SK-N-SH (cell line): ENCODE results near the gene CLC. TPM values are rescaled to one million over a fixed set of nuclear protein-coding genes. Genes with fewer than 3 reads are reported as not detected.

ENCODE experiments used
- CTCF ChIA-PET: fragments of 300-600, 350-600 bp; formaldehyde crosslinking; extraction: SDS; loops from one replicate; lab custom pipeline; 2021; lab: Yijun Ruan, JAX
- POLR2A ChIA-PET: fragments of 350-600 bp; sonication (Branson Sonifier 250); formaldehyde crosslinking; extraction: SDS; loops from one replicate; lab custom pipeline; 2020; ENCODE audit warnings: antibody characterized with exemption, inconsistent platforms; lab: Yijun Ruan, JAX
- DNase-seq: peaks from one replicate; pipeline ENCODE4 v3.0.0; 2012
- H2AFZ ChIP-seq: fragments of 200-600 bp; sonication (generic); 2 replicates; pipeline ENCODE4 v1.8.1; 2016; ENCODE audit warnings: antibody characterized with exemption, mild to moderate bottlenecking, low read depth
- H3F3A ChIP-seq: fragments of 200-600 bp; sonication (generic); replicated peaks from 2 replicates; pipeline ENCODE3; 2016; ENCODE audit warnings: antibody characterized with exemption, mild to moderate bottlenecking; ENCODE audit not compliant: insufficient read depth
- H3K27ac ChIP-seq, 2 experiments: fragments of 200-500 bp in 1 of 2; fragments of 200-600 bp in 1 of 2; sonication (Bioruptor generic) in 1 of 2; sonication (generic), shearing (Covaris generic) in 1 of 2; 2 replicates each; pipeline versions ENCODE4 v1.5.1 to v1.6.1; 2014 to 2016; ENCODE audit warnings: low read depth in 2 of 2, inconsistent platforms in 1 of 2, low read length in 1 of 2, mild to moderate bottlenecking in 1 of 2, mixed read lengths in 1 of 2
- H3K27me3 ChIP-seq: fragments of 200-600 bp; sonication (generic), shearing (Covaris generic); 2 replicates; pipeline ENCODE4 v1.6.1; 2016; ENCODE audit warnings: mixed run types; ENCODE audit not compliant: insufficient read depth
- H3K36me3 ChIP-seq, 2 experiments: fragments of 200-500 bp in 1 of 2; fragments of 200-600 bp in 1 of 2; sonication (Bioruptor generic) in 1 of 2; sonication (generic) in 1 of 2; replicated peaks in 1 of 2; 2 replicates each; pipeline versions ENCODE3 to v1.5.1; 2014 to 2016; ENCODE audit warnings: low read length in 1 of 2, mild to moderate bottlenecking in 1 of 2; ENCODE audit not compliant: insufficient read depth in 2 of 2, control insufficient read depth in 1 of 2
- H3K4me1 ChIP-seq, 2 experiments: fragments of 200-500 bp in 1 of 2; fragments of 200-600 bp in 1 of 2; sonication (Bioruptor generic) in 1 of 2; sonication (generic), shearing (Covaris generic) in 1 of 2; 2 replicates each; pipeline versions ENCODE4 v1.5.1 to v1.6.1; 2014 to 2016; ENCODE audit warnings: low read depth in 1 of 2, low read length in 1 of 2, mixed run types in 1 of 2; ENCODE audit not compliant: insufficient read depth in 2 of 2, control insufficient read depth in 1 of 2
- H3K4me2 ChIP-seq: fragments of 200-600 bp; sonication (generic), shearing (Covaris generic); 2 replicates; pipeline ENCODE4 v1.6.1; 2017; ENCODE audit warnings: mixed run types
- H3K4me3 ChIP-seq, 2 experiments: fragments of 200-500 bp in 1 of 2; fragments of 200-600 bp in 1 of 2; sonication (Bioruptor generic) in 1 of 2; sonication (generic), shearing (Covaris generic) in 1 of 2; 2 replicates each; pipeline versions ENCODE4 v1.5.1 to v1.8.1; 2014 to 2016; ENCODE audit warnings: low read depth in 2 of 2, inconsistent platforms in 1 of 2, low read length in 1 of 2, mild to moderate bottlenecking in 1 of 2, mixed read lengths in 1 of 2, moderate library complexity in 1 of 2
- H3K79me2 ChIP-seq: fragments of 200-600 bp; sonication (generic); 2 replicates; pipeline ENCODE4 v1.8.1; 2017; ENCODE audit warnings: mild to moderate bottlenecking; ENCODE audit not compliant: insufficient read depth
- H3K9ac ChIP-seq: fragments of 200-600 bp; sonication (generic); 2 replicates; pipeline ENCODE4 v1.6.1; 2017; ENCODE audit warnings: mixed run types
- H3K9me2 ChIP-seq: fragments of 200-600 bp; sonication (generic); 2 replicates; pipeline ENCODE4 v1.6.1; 2017; ENCODE audit warnings: mixed run types
- H3K9me3 ChIP-seq: fragments of 200-600 bp; sonication (generic); 2 replicates; pipeline ENCODE4 v1.6.1; 2017; ENCODE audit warnings: mixed run types, mild to moderate bottlenecking, moderate library complexity
- H4K20me1 ChIP-seq: fragments of 200-600 bp; sonication (generic); 2 replicates; pipeline ENCODE4 v1.6.1; 2017; ENCODE audit warnings: mild to moderate bottlenecking, mixed run types; ENCODE audit not compliant: insufficient read depth
- CHD2 ChIP-seq: fragments of 150-350 bp; IDR thresholded peaks from 2 replicates; pipeline ENCODE4 v1.6.1; 2018; ENCODE audit warnings: low read length; ENCODE audit not compliant: partially characterized antibody
- EZH2phosphoT487 ChIP-seq: fragments of 200-600 bp; sonication (generic); IDR thresholded peaks from 2 replicates; pipeline ENCODE4 v1.6.1; 2017; ENCODE audit warnings: low read depth, mixed run types, mild to moderate bottlenecking, antibody characterized with exemption, moderate library complexity, borderline replicate concordance
- FOXJ3 ChIP-seq: sonication (generic); formaldehyde crosslinking; IDR thresholded peaks from 2 replicates; pipeline ENCODE4 v1.5.1; 2020; ENCODE audit warnings: mild to moderate bottlenecking, missing genetic modification reagents
- GABPA ChIP-seq: IDR thresholded peaks from 2 replicates; pipeline ENCODE4 v1.4.0; 2012; ENCODE audit warnings: low read depth, mild to moderate bottlenecking
- GATA2 ChIP-seq: sonication (generic); formaldehyde crosslinking; IDR thresholded peaks from 2 replicates; pipeline ENCODE4 v1.5.0; 2020; ENCODE audit warnings: mild to moderate bottlenecking, missing genetic modification reagents
- IRF3 ChIP-seq: fragments of 150-350 bp; IDR thresholded peaks from 2 replicates; pipeline ENCODE4 v1.6.1; 2016; ENCODE audit warnings: mild to moderate bottlenecking, low read depth, low read length
- MAX ChIP-seq: IDR thresholded peaks from 2 replicates; pipeline ENCODE4 v1.4.0; 2012; ENCODE audit warnings: low read depth
- MEF2A ChIP-seq: IDR thresholded peaks from 2 replicates; pipeline ENCODE4 v1.4.0; 2012; ENCODE audit warnings: low read depth, borderline replicate concordance
- MXI1 ChIP-seq: IDR thresholded peaks from 2 replicates; pipeline ENCODE4 v1.6.1; 2012; ENCODE audit warnings: mild to moderate bottlenecking, low read depth, low read length, improper control_type of control experiment
- PBX3 ChIP-seq: IDR thresholded peaks from 2 replicates; pipeline ENCODE4; 2012
- RAD21 ChIP-seq: IDR thresholded peaks from 2 replicates; pipeline ENCODE4 v1.6.1; 2012; ENCODE audit warnings: mild to moderate bottlenecking, low read length
- RFX5 ChIP-seq: IDR thresholded peaks from 2 replicates; pipeline ENCODE4 v1.6.1; 2012; ENCODE audit warnings: mild to moderate bottlenecking, improper control_type of control experiment, low read length
- SIN3A ChIP-seq: IDR thresholded peaks from 2 replicates; pipeline ENCODE4 v1.6.1; 2012; ENCODE audit warnings: low read depth, mild to moderate bottlenecking, low read length, moderate library complexity, borderline replicate concordance
- USF1 ChIP-seq: IDR thresholded peaks from 2 replicates; pipeline ENCODE4 v1.4.0; 2012; ENCODE audit warnings: low read depth, borderline replicate concordance
- YY1 ChIP-seq: IDR thresholded peaks from 2 replicates; pipeline ENCODE4 v1.4.0; 2012; ENCODE audit warnings: low read depth, mild to moderate bottlenecking
- ZBTB33 ChIP-seq: IDR thresholded peaks from 2 replicates; pipeline ENCODE4 v1.4.0; 2012; ENCODE audit warnings: low read depth, borderline replicate concordance
- WGBS: methylation state at CpG from one replicate; pipeline ENCODE4 v1.1.6; 2017; ENCODE audit warnings: low lambda C conversion rate; 5-methylcytosine and 5-hydroxymethylcytosine counted together
- polyA plus RNA-seq, 3 experiments: library from polyadenylated mRNA; depleted of rRNA; stranded (reverse); fragments of >200 nt; gene quantifications; 2 replicates each; pipeline ENCODE4 v1.2.3, GENCODE V29; 2012
- TF ChIP-seq, protein P1 (sequence below): IDR thresholded peaks from 2 replicates; pipeline ENCODE4 v1.6.1; 2012; ENCODE audit warnings: mild to moderate bottlenecking, low read depth, low read length, moderate library complexity

The CLC gene
- polyA plus RNA-seq, 1 of the 3 experiments (the other 2 are of a cell fraction), result not detected

DNA sequence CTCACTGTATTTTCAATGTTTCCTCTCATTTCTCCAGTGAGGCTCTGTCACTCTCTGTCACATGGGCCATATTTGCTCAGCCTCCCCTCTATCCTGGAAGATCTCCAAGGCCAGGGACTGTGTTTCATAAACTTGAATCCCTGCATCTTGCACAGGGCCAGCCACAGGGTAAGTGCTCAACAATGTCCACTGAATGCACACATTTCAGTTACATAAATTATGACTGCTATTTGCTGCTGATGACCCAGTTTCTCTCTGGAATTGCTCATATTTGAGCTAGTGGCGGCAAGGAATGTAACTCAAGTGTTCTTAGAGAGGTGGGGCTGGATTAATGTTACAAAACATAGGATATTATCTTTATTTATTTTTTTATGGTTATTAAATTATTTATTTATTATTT is 6.1 kb downstream of the CLC start:
- ChIA-PET CTCF (no interaction called here), POLR2A (no interaction called here)

More for the DNA sequence above, 6.1 kb downstream of the CLC start:
- Histone ChIP-seq H3K4me2 (no peak overlapping the region), H3K4me3 (no peak overlapping the region), H2AFZ (no peak overlapping the region), H4K20me1 (no peaks in the 10 kb centered on the region), H3K9me2 (no peaks in the 10 kb centered on the region), H3K79me2 (no peaks in the 10 kb centered on the region), H3K27ac (no peak overlapping the region), H3F3A (no peaks in the 10 kb centered on the region), H3K27me3 (no peaks in the 10 kb centered on the region; the same call in 1 of the 2 replicates), H3K9me3 (no peaks in the 10 kb centered on the region), H3K9ac (no peak overlapping the region), H3K4me1 (no peaks in the 10 kb centered on the region), H3K36me3 (no peaks in the 10 kb centered on the region)
- no peak for DNase-seq
- TF ChIP-seq, protein P1, sequence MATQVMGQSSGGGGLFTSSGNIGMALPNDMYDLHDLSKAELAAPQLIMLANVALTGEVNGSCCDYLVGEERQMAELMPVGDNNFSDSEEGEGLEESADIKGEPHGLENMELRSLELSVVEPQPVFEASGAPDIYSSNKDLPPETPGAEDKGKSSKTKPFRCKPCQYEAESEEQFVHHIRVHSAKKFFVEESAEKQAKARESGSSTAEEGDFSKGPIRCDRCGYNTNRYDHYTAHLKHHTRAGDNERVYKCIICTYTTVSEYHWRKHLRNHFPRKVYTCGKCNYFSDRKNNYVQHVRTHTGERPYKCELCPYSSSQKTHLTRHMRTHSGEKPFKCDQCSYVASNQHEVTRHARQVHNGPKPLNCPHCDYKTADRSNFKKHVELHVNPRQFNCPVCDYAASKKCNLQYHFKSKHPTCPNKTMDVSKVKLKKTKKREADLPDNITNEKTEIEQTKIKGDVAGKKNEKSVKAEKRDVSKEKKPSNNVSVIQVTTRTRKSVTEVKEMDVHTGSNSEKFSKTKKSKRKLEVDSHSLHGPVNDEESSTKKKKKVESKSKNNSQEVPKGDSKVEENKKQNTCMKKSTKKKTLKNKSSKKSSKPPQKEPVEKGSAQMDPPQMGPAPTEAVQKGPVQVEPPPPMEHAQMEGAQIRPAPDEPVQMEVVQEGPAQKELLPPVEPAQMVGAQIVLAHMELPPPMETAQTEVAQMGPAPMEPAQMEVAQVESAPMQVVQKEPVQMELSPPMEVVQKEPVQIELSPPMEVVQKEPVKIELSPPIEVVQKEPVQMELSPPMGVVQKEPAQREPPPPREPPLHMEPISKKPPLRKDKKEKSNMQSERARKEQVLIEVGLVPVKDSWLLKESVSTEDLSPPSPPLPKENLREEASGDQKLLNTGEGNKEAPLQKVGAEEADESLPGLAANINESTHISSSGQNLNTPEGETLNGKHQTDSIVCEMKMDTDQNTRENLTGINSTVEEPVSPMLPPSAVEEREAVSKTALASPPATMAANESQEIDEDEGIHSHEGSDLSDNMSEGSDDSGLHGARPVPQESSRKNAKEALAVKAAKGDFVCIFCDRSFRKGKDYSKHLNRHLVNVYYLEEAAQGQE, result no peak
- TF ChIP-seq EZH2phosphoT487 (no peak), YY1 (no peak), RAD21 (no peak), FOXJ3 (CRISPR knock-in tag) (no peak), IRF3 (no peak), RFX5 (no peak), SIN3A (no peak), USF1 (no peak), MAX (no peak), PBX3 (no peak), MEF2A (no peak), MXI1 (no peak), GATA2 (CRISPR knock-in tag) (no peak), GABPA (no peak), CHD2 (no peak), ZBTB33 (no peak)
- WGBS, result 25% methylated on average over 1 of the region's 1 CpG
